GM23338 (cell line): ENCODE measurements around the gene STIM2. TPM values are rescaled to one million over a fixed set of nuclear protein-coding genes. Genes with fewer than 3 reads are reported as not detected.

Source experiments
- ATAC-seq: fragments of 200-7000 bp; cut with Tn5 transposase; 3 replicates; pipeline ENCODE4 v1.9.1; 2020
- DNase-seq: peaks from one replicate; pipeline ENCODE4 v3.0.0-alpha.2; 2015; ENCODE audit warnings: low spot score
- H2AFZ ChIP-seq: fragments of 200-600 bp; sonication (generic); 2 replicates; pipeline ENCODE4 v1.8.0; 2016; ENCODE audit warnings: antibody characterized with exemption, mild to moderate bottlenecking, moderate library complexity
- H3F3A ChIP-seq: fragments of 200-600 bp; sonication (generic); replicated peaks from 2 replicates; pipeline ENCODE4 v1.8.0; 2017; ENCODE audit warnings: antibody characterized with exemption, mixed run types, low read depth
- H3K27ac ChIP-seq: fragments of 200-600 bp; sonication (generic); 2 replicates; pipeline ENCODE4 v1.6.1; 2016; ENCODE audit warnings: low read depth
- H3K27me3 ChIP-seq: fragments of 200-600 bp; sonication (generic); 2 replicates; pipeline ENCODE4 v1.8.0; 2016; ENCODE audit warnings: mild to moderate bottlenecking, mixed run types, moderate library complexity; ENCODE audit not compliant: insufficient read depth
- H3K36me3 ChIP-seq: fragments of 200-600 bp; sonication (generic); 2 replicates; pipeline ENCODE4 v1.8.0; 2016; ENCODE audit warnings: mild to moderate bottlenecking; ENCODE audit not compliant: insufficient read depth
- H3K4me1 ChIP-seq: fragments of 200-600 bp; sonication (generic); 2 replicates; pipeline ENCODE4 v1.8.0; 2016; ENCODE audit warnings: mild to moderate bottlenecking, moderate library complexity; ENCODE audit not compliant: insufficient read depth
- H3K4me2 ChIP-seq: fragments of 200-600 bp; sonication (generic); 2 replicates; pipeline ENCODE4 v1.7.1; 2017; ENCODE audit warnings: mixed run types
- H3K4me3 ChIP-seq: fragments of 200-600 bp; sonication (generic); 2 replicates; pipeline ENCODE4 v1.6.1; 2016; ENCODE audit warnings: mixed run types
- H3K79me2 ChIP-seq: fragments of 200-600 bp; sonication (generic); replicated peaks from 2 replicates; pipeline ENCODE4 v1.8.0; 2017; ENCODE audit warnings: mild to moderate bottlenecking; ENCODE audit not compliant: insufficient read depth
- H3K9me2 ChIP-seq: fragments of 200-600 bp; sonication (generic); 2 replicates; pipeline ENCODE4 v1.8.0; 2017; ENCODE audit not compliant: insufficient read depth
- H4K20me1 ChIP-seq: fragments of 200-600 bp; sonication (generic); replicated peaks from 2 replicates; pipeline ENCODE4 v1.8.0; 2017; ENCODE audit warnings: mild to moderate bottlenecking; ENCODE audit not compliant: insufficient read depth
- H3K27ac Mint-ChIP-seq: 2 replicates; pipeline ENCODE4 v1.8.0; 2020; ENCODE audit warnings: inconsistent platforms, mild to moderate bottlenecking, moderate library complexity, mixed read lengths
- H3K27me3 Mint-ChIP-seq: 3 replicates; pipeline ENCODE4 v1.8.0; 2022; ENCODE audit warnings: low read depth, mild to moderate bottlenecking, moderate library complexity, mixed read lengths, inconsistent platforms; ENCODE audit not compliant: insufficient read depth, poor library complexity
- H3K36me3 Mint-ChIP-seq: 3 replicates; pipeline ENCODE4 v1.8.0; 2021; ENCODE audit warnings: low read depth, mild to moderate bottlenecking, inconsistent platforms, moderate library complexity, mixed read lengths
- H3K4me1 Mint-ChIP-seq: 3 replicates; pipeline ENCODE4 v1.8.0; 2020; ENCODE audit warnings: mild to moderate bottlenecking, inconsistent platforms, mixed read lengths
- H3K4me3 Mint-ChIP-seq: 3 replicates; pipeline ENCODE4 v1.8.0; 2021; ENCODE audit warnings: moderate library complexity, mild to moderate bottlenecking, inconsistent platforms, mixed read lengths
- H3K9me3 Mint-ChIP-seq: 3 replicates; pipeline ENCODE4 v1.8.0; 2020; ENCODE audit warnings: moderate library complexity, mild to moderate bottlenecking, inconsistent platforms, mixed read lengths
- EZH2phosphoT487 ChIP-seq: fragments of 200-600 bp; sonication (generic); IDR thresholded peaks from one replicate; pipeline ENCODE4 v1.8.1; 2018; ENCODE audit warnings: antibody characterized with exemption; ENCODE audit not compliant: unreplicated experiment
- JUNB ChIP-seq: IDR thresholded peaks from one replicate; pipeline ENCODE4 v1.6.1; 2016; ENCODE audit warnings: antibody characterized with exemption; ENCODE audit not compliant: unreplicated experiment
- NANOG ChIP-seq: IDR thresholded peaks from 2 replicates; pipeline ENCODE4 v1.6.1; 2016; ENCODE audit warnings: antibody characterized with exemption, borderline replicate concordance
- POLR2AphosphoS5 ChIP-seq: IDR thresholded peaks from 2 replicates; pipeline ENCODE4 v1.6.1; 2016; ENCODE audit warnings: antibody characterized with exemption, low read depth
- ZNF114 ChIP-seq: fragments of 250-450 bp; sonication (Bioruptor Pico); IDR thresholded peaks from 2 replicates; pipeline ENCODE4 v1.5.0; 2020; ENCODE audit warnings: mild to moderate bottlenecking, moderate library complexity
- ZNF331 ChIP-seq: fragments of 250-450 bp; sonication (Bioruptor Pico); IDR thresholded peaks from 2 replicates; pipeline ENCODE4 v1.5.0; 2020; ENCODE audit warnings: low read depth, mild to moderate bottlenecking, moderate library complexity
- polyA plus RNA-seq: library from polyadenylated mRNA; unstranded; fragments of >200 nt; fragmentation: Nextera tagmentation; extraction: Ambion mirVana; gene quantifications from 2 replicates; pipeline ENCODE4 v1.2.1, GENCODE V29; 2016
- total RNA-seq: library from RNA; depleted of rRNA; stranded (reverse); fragments of >200 nt; shearing (Covaris generic); gene quantifications from 2 replicates; pipeline ENCODE4 v1.2.3, GENCODE V29; 2014
- TF ChIP-seq, protein P1 (sequence below): IDR thresholded peaks from 2 replicates; pipeline ENCODE4 v1.6.1; 2016; ENCODE audit warnings: antibody characterized with exemption
- TF ChIP-seq, protein P2 (sequence below): fragments of 250-450 bp; sonication (Bioruptor Pico); IDR thresholded peaks from 2 replicates; pipeline ENCODE4 v1.5.0; 2020; ENCODE audit warnings: mild to moderate bottlenecking, moderate library complexity
- TF ChIP-seq, protein P3 (sequence below): IDR thresholded peaks from one replicate; pipeline ENCODE4 v1.6.1; 2018; ENCODE audit warnings: antibody characterized with exemption; ENCODE audit not compliant: unreplicated experiment
- TF ChIP-seq, protein P4 (sequence below), 2 experiments: fragments of 200-600 bp in 1 of 2; sonication (generic) in 1 of 2; conservative IDR thresholded peaks; 2 replicates each; pipeline versions ENCODE4 v1.5.1 to v1.6.1; 2016 to 2017; ENCODE audit warnings: antibody characterized with exemption in 2 of 2, low read depth in 2 of 2, mild to moderate bottlenecking in 2 of 2, moderate library complexity in 1 of 2

STIM2 gene
- total and polyA plus RNA-seq, 2 experiments from 2014 or later, result 13.1 to 17.8 TPM

DNA sequence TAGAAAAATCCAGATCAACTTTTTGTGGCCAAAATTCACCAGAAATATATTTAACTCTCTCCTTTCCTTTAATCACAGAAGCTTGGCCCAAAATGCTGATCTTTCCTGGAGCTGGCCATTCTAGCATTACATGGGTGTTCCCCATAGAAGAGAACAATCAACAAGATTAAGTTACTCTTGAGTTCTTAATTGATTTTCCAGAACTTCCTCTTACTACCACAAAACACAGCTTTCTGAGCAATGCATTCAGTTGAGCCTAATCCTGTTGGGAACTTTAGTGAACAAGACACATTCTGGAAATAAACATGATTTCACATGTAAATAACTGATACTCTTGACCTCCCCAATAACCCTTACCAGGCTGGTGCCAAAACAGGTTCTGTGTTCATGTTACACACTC lies 45.4 kb upstream of the STIM2 start:
- H3K9me3 Mint-ChIP-seq, result peaks cover 8% of the 10 kb centered on the region; the same call in 2 of the 3 replicates
- H3K36me3 Mint-ChIP-seq, result no peaks in the 10 kb centered on the region
- H3K79me2 ChIP-seq, result no peaks in the 10 kb centered on the region
- peaks cover 7% of the 10 kb centered on the region for H3K27me3 Mint-ChIP-seq
- no peak overlapping the region for H3K4me3 Mint-ChIP-seq
- no peaks in the 10 kb centered on the region for H3F3A ChIP-seq
- H3K27me3 ChIP-seq, result no peaks in the 10 kb centered on the region
- no peak for ATAC-seq
- H3K4me3 ChIP-seq, result no peak overlapping the region
- no peaks in the 10 kb centered on the region for H3K9me2 ChIP-seq
- no peak overlapping the region for H2AFZ ChIP-seq
- H3K4me1 ChIP-seq, result peaks cover 8% of the 10 kb centered on the region
- no peak for DNase-seq
- peaks cover 32% of the 10 kb centered on the region for H3K4me1 Mint-ChIP-seq
- no peak overlapping the region for H3K4me2 ChIP-seq
- H3K27ac ChIP-seq, result no peak overlapping the region
- no peaks in the 10 kb centered on the region for H4K20me1 ChIP-seq
- no peak overlapping the region for H3K27ac Mint-ChIP-seq
- H3K36me3 ChIP-seq, result no peaks in the 10 kb centered on the region
- TF ChIP-seq, protein P1, sequence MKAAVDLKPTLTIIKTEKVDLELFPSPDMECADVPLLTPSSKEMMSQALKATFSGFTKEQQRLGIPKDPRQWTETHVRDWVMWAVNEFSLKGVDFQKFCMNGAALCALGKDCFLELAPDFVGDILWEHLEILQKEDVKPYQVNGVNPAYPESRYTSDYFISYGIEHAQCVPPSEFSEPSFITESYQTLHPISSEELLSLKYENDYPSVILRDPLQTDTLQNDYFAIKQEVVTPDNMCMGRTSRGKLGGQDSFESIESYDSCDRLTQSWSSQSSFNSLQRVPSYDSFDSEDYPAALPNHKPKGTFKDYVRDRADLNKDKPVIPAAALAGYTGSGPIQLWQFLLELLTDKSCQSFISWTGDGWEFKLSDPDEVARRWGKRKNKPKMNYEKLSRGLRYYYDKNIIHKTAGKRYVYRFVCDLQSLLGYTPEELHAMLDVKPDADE, result no peak

DNA sequence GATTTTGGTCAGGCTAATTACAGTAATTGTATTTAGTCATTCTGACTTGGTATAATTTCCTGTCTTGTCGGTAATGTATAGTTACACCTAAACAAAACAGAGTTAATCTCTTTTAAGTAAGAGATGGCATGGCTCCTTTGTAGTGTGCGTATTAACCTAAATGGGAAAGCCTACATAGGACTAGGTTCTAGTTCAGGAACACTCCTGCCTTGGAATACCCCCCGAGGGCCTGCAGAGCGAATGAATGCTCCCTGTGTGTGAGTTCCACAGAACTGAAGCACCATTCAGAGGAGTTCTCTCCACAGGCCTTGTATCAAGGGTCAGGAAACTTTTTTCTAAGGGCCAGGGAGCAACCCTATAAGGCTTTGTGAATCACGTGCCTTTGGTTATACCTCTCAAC lies 44.9 kb upstream of the STIM2 start:
- Mint-ChIP-seq H3K27ac (no peak overlapping the region), H3K4me1 (peaks cover 32% of the 10 kb centered on the region), H3K9me3 (peaks cover 11% of the 10 kb centered on the region; the same call in 2 of the 3 replicates), H3K36me3 (no peaks in the 10 kb centered on the region), H3K4me3 (no peak overlapping the region), H3K27me3 (peaks cover 7% of the 10 kb centered on the region)
- Histone ChIP-seq H2AFZ (peak overlapping the region; percentile 92; the same call in 1 of the 2 replicates), H3K36me3 (no peaks in the 10 kb centered on the region), H3F3A (no peaks in the 10 kb centered on the region), H3K4me3 (no peak overlapping the region), H3K79me2 (no peaks in the 10 kb centered on the region), H3K27me3 (no peaks in the 10 kb centered on the region), H4K20me1 (no peaks in the 10 kb centered on the region), H3K4me2 (no peak overlapping the region), H3K9me2 (0 out of 2 replicates have a peak, but pooled peaks cover 2% of the 10 kb centered on the region), H3K4me1 (peaks cover 8% of the 10 kb centered on the region), H3K27ac (no peak overlapping the region)
- ATAC-seq (peak; percentile 32), DNase-seq (no peak)
- no peak for TF ChIP-seq EZH2phosphoT487
- TF ChIP-seq ZNF331 (CRISPR knock-in tag), result no peak
- TF ChIP-seq, protein P2, sequence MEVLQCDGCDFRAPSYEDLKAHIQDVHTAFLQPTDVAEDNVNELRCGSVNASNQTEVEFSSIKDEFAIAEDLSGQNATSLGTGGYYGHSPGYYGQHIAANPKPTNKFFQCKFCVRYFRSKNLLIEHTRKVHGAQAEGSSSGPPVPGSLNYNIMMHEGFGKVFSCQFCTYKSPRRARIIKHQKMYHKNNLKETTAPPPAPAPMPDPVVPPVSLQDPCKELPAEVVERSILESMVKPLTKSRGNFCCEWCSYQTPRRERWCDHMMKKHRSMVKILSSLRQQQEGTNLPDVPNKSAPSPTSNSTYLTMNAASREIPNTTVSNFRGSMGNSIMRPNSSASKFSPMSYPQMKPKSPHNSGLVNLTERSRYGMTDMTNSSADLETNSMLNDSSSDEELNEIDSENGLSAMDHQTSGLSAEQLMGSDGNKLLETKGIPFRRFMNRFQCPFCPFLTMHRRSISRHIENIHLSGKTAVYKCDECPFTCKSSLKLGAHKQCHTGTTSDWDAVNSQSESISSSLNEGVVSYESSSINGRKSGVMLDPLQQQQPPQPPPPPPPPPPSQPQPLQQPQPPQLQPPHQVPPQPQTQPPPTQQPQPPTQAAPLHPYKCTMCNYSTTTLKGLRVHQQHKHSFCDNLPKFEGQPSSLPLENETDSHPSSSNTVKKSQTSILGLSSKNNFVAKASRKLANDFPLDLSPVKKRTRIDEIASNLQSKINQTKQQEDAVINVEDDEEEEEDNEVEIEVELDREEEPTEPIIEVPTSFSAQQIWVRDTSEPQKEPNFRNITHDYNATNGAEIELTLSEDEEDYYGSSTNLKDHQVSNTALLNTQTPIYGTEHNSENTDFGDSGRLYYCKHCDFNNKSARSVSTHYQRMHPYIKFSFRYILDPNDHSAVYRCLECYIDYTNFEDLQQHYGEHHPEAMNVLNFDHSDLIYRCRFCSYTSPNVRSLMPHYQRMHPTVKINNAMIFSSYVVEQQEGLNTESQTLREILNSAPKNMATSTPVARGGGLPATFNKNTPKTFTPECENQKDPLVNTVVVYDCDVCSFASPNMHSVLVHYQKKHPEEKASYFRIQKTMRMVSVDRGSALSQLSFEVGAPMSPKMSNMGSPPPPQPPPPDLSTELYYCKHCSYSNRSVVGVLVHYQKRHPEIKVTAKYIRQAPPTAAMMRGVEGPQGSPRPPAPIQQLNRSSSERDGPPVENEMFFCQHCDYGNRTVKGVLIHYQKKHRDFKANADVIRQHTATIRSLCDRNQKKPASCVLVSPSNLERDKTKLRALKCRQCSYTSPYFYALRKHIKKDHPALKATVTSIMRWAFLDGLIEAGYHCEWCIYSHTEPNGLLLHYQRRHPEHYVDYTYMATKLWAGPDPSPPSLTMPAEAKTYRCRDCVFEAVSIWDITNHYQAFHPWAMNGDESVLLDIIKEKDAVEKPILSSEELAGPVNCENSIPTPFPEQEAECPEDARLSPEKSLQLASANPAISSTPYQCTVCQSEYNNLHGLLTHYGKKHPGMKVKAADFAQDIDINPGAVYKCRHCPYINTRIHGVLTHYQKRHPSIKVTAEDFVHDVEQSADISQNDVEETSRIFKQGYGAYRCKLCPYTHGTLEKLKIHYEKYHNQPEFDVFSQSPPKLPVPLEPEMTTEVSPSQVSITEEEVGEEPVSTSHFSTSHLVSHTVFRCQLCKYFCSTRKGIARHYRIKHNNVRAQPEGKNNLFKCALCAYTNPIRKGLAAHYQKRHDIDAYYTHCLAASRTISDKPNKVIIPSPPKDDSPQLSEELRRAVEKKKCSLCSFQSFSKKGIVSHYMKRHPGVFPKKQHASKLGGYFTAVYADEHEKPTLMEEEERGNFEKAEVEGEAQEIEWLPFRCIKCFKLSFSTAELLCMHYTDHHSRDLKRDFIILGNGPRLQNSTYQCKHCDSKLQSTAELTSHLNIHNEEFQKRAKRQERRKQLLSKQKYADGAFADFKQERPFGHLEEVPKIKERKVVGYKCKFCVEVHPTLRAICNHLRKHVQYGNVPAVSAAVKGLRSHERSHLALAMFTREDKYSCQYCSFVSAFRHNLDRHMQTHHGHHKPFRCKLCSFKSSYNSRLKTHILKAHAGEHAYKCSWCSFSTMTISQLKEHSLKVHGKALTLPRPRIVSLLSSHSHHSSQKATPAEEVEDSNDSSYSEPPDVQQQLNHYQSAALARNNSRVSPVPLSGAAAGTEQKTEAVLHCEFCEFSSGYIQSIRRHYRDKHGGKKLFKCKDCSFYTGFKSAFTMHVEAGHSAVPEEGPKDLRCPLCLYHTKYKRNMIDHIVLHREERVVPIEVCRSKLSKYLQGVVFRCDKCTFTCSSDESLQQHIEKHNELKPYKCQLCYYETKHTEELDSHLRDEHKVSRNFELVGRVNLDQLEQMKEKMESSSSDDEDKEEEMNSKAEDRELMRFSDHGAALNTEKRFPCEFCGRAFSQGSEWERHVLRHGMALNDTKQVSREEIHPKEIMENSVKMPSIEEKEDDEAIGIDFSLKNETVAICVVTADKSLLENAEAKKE (CRISPR knock-in tag), result no peak
- TF ChIP-seq NANOG, result no peak
- no peak for TF ChIP-seq ZNF114 (CRISPR knock-in tag)
- TF ChIP-seq, protein P3, sequence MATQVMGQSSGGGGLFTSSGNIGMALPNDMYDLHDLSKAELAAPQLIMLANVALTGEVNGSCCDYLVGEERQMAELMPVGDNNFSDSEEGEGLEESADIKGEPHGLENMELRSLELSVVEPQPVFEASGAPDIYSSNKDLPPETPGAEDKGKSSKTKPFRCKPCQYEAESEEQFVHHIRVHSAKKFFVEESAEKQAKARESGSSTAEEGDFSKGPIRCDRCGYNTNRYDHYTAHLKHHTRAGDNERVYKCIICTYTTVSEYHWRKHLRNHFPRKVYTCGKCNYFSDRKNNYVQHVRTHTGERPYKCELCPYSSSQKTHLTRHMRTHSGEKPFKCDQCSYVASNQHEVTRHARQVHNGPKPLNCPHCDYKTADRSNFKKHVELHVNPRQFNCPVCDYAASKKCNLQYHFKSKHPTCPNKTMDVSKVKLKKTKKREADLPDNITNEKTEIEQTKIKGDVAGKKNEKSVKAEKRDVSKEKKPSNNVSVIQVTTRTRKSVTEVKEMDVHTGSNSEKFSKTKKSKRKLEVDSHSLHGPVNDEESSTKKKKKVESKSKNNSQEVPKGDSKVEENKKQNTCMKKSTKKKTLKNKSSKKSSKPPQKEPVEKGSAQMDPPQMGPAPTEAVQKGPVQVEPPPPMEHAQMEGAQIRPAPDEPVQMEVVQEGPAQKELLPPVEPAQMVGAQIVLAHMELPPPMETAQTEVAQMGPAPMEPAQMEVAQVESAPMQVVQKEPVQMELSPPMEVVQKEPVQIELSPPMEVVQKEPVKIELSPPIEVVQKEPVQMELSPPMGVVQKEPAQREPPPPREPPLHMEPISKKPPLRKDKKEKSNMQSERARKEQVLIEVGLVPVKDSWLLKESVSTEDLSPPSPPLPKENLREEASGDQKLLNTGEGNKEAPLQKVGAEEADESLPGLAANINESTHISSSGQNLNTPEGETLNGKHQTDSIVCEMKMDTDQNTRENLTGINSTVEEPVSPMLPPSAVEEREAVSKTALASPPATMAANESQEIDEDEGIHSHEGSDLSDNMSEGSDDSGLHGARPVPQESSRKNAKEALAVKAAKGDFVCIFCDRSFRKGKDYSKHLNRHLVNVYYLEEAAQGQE, result no peak
- TF ChIP-seq, protein P4, sequence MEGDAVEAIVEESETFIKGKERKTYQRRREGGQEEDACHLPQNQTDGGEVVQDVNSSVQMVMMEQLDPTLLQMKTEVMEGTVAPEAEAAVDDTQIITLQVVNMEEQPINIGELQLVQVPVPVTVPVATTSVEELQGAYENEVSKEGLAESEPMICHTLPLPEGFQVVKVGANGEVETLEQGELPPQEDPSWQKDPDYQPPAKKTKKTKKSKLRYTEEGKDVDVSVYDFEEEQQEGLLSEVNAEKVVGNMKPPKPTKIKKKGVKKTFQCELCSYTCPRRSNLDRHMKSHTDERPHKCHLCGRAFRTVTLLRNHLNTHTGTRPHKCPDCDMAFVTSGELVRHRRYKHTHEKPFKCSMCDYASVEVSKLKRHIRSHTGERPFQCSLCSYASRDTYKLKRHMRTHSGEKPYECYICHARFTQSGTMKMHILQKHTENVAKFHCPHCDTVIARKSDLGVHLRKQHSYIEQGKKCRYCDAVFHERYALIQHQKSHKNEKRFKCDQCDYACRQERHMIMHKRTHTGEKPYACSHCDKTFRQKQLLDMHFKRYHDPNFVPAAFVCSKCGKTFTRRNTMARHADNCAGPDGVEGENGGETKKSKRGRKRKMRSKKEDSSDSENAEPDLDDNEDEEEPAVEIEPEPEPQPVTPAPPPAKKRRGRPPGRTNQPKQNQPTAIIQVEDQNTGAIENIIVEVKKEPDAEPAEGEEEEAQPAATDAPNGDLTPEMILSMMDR (conservative IDR thresholded peaks at IDR 0.05; ENCODE audit: low read depth in 2 of 2), result no peak
- no peak for TF ChIP-seq JUNB
- no peak for TF ChIP-seq POLR2AphosphoS5
